Posterior vena cava (tissue), 2 donors: ENCODE data around the gene PRPF40B. TPM values are rescaled to one million over a fixed set of nuclear protein-coding genes. Genes with fewer than 3 reads are reported as not detected.

Experiments
- DNase-seq: peaks from one replicate; pipeline ENCODE4 v3.0.0-alpha.2; 2020; ENCODE audit warnings: low spot score
- intact Hi-C, 2 donors: fragments of 100-400 bp; cut with DNase I; formaldehyde crosslinking; loops; one replicate each; pipeline versions ENCODE4 v1.14.1 to v1.14.2; 2022 to 2023
- total RNA-seq, 2 donors: library from RNA; stranded (reverse); fragmentation: NEBNext Ultra II Directional; extraction: Animal tissue kit (Norgen Biotek cat#: 25700); gene quantifications; one replicate each; pipeline ENCODE4 v1.2.1, GENCODE V29; 2021
- donor health status: DM: yes; HTN: yes; CAD: no.
- donor health status: DM: yes; HTN: yes; CAD: no.

The PRPF40B gene
- total RNA-seq, 2 donors from 2014 or later, result 16.2 to 20.7 TPM

GRCh38 chr12:49649445-49649844, 26.1 kb downstream of the PRPF40B start:
- no peak for DNase-seq
- intact Hi-C loops, result no loop called here

GRCh38 chr12:49649892-49650291, 26.5 kb downstream of the PRPF40B start:
- no peak for DNase-seq
- intact Hi-C loops, result no loop called here

GRCh38 chr12:49651855-49652254, 28.5 kb downstream of the PRPF40B start:
- DNase-seq, result no peak
- intact Hi-C loops, result no loop called here

- no peak for DNase-seq
- intact Hi-C loops, result no loop called here
These were observed 29.7 kb downstream of the PRPF40B start for GRCh38 chr12:49652921-49653520.

GRCh38 chr12:49654715-49655114, 31.4 kb downstream of the PRPF40B start:
- DNase-seq, result peak; percentile 28

GRCh38 chr12:49655595-49656236, 32.4 kb downstream of the PRPF40B start:
- intact Hi-C loops, result no loop called here
- DNase-seq, result no peak

More at GRCh38 chr12:49654715-49655114, 31.4 kb downstream of the PRPF40B start:
- intact Hi-C loops, result no loop called here

GRCh38 chr12:49658276-49658675, 34.9 kb downstream of the PRPF40B start:
- DNase-seq, result peak; percentile 19
- intact Hi-C loops, result no loop called here

- intact Hi-C loops, result no loop called here
- no peak for DNase-seq
These were observed 36.4 kb downstream of the PRPF40B start for GRCh38 chr12:49659753-49660152.

- intact Hi-C loops, result no loop called here
- no peak for DNase-seq
These were observed 37.8 kb downstream of the PRPF40B start for GRCh38 chr12:49661191-49661590.

GRCh38 chr12:49661746-49662145, 38.4 kb downstream of the PRPF40B start:
- intact Hi-C loops, result no loop called here

GRCh38 chr12:49662998-49663843, 39.9 kb downstream of the PRPF40B start:
- intact Hi-C loops, result no loop called here
- DNase-seq, result peak; percentile 89

More at GRCh38 chr12:49661746-49662145, 38.4 kb downstream of the PRPF40B start:
- no peak for DNase-seq

GRCh38 chr12:49664167-49664566, 40.8 kb downstream of the PRPF40B start:
- peak; percentile 29 for DNase-seq

GRCh38 chr12:49664591-49665239, 41.4 kb downstream of the PRPF40B start:
- peak; percentile 32 for DNase-seq

More at GRCh38 chr12:49664167-49664566, 40.8 kb downstream of the PRPF40B start:
- intact Hi-C loops, result no loop called here

GRCh38 chr12:49665384-49665783, 42.0 kb downstream of the PRPF40B start:
- intact Hi-C loops, result no loop called here
- no peak for DNase-seq

More at GRCh38 chr12:49664591-49665239, 41.4 kb downstream of the PRPF40B start:
- intact Hi-C loops, result no loop called here

- intact Hi-C loops, result no loop called here
- DNase-seq, result no peak
These were observed 42.8 kb downstream of the PRPF40B start for GRCh38 chr12:49666176-49666575.

GRCh38 chr12:49667325-49668090, 44.1 kb downstream of the PRPF40B start:
- no peak for DNase-seq
- intact Hi-C loops, result no loop called here

GRCh38 chr12:49669796-49670195, 46.4 kb downstream of the PRPF40B start:
- DNase-seq, result no peak
- intact Hi-C loops, result no loop called here

- intact Hi-C loops, result no loop called here
These were observed 47.8 kb downstream of the PRPF40B start for GRCh38 chr12:49671031-49671765.

More at GRCh38 chr12:49671031-49671765, 47.8 kb downstream of the PRPF40B start:
- DNase-seq, result no peak
